Measurements from ENCODE around the gene NRAP. TPM values are rescaled to one million over a fixed set of nuclear protein-coding genes. Genes with fewer than 3 reads are reported as not detected.

NRAP gene
- total and polyA plus RNA-seq, 4 donors, result 0.05 to 0.13 (median 0.10) TPM

GRCh38 chr10:113572520-113573290 is 91.1 kb downstream of the NRAP start:
- H3K36me3 ChIP-seq (ENCODE audit: control insufficient read depth in 4 of 4, insufficient read depth in 3 of 4, low read depth in 1 of 4, low read length in 3 of 4), result peaks cover 6 to 59% (median 41%) of the 10 kb centered on the region in 4 donors
- TF ChIP-seq REST (IDR thresholded peaks at IDR 0.05) (no peak), FOXA2 (IDR thresholded peaks at IDR 0.05) (no peak), SP1 (IDR thresholded peaks at IDR 0.05) (no peak), RXRA (IDR thresholded peaks at IDR 0.05) (no peak), CTCF (IDR thresholded peaks at IDR 0.05; ENCODE audit: low read depth, low read length, missing input control) (no peak), EGR1 (IDR thresholded peaks at IDR 0.05; ENCODE audit: low read depth in 2 of 2) (no peak), HNF4A (conservative IDR thresholded peaks at IDR 0.05) (no peak), NR2F2 (IDR thresholded peaks at IDR 0.05) (no peak), FOXA1 (IDR thresholded peaks at IDR 0.05) (no peak), JUND (IDR thresholded peaks at IDR 0.05) (no peak), HNF4G (IDR thresholded peaks at IDR 0.05) (no peak), YY1 (IDR thresholded peaks at IDR 0.05) (no peak), RAD21 (IDR thresholded peaks at IDR 0.05) (no peak), GABPA (IDR thresholded peaks at IDR 0.05 in 1 of 2, conservative IDR thresholded peaks at IDR 0.05 in 1 of 2) (no peak), TAF1 (conservative IDR thresholded peaks at IDR 0.05) (no peak), MAX (IDR thresholded peaks at IDR 0.05) (no peak)
- TF ChIP-seq, protein P1, sequence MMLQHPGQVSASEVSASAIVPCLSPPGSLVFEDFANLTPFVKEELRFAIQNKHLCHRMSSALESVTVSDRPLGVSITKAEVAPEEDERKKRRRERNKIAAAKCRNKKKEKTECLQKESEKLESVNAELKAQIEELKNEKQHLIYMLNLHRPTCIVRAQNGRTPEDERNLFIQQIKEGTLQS (IDR thresholded peaks at IDR 0.05), result no peak
- TF ChIP-seq, protein P2, sequence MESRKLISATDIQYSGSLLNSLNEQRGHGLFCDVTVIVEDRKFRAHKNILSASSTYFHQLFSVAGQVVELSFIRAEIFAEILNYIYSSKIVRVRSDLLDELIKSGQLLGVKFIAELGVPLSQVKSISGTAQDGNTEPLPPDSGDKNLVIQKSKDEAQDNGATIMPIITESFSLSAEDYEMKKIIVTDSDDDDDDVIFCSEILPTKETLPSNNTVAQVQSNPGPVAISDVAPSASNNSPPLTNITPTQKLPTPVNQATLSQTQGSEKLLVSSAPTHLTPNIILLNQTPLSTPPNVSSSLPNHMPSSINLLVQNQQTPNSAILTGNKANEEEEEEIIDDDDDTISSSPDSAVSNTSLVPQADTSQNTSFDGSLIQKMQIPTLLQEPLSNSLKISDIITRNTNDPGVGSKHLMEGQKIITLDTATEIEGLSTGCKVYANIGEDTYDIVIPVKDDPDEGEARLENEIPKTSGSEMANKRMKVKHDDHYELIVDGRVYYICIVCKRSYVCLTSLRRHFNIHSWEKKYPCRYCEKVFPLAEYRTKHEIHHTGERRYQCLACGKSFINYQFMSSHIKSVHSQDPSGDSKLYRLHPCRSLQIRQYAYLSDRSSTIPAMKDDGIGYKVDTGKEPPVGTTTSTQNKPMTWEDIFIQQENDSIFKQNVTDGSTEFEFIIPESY (IDR thresholded peaks at IDR 0.05), result no peak
- WGBS, result 67% methylated on average over 11 of the region's 11 CpGs
- no peaks in the 10 kb centered on the region for H3K27me3 ChIP-seq (ENCODE audit: control insufficient read depth in 4 of 4, insufficient read depth in 4 of 4, low read length in 3 of 4)
- H3K4me3 ChIP-seq (ENCODE audit: low read depth in 1 of 3, low read length in 3 of 3), result no peak overlapping the region
- no peak overlapping the region for H3K27ac ChIP-seq (ENCODE audit: low read depth in 1 of 2, low read length in 2 of 2)
- no peaks in the 10 kb centered on the region for H3K9me3 ChIP-seq (ENCODE audit: control insufficient read depth in 4 of 4, low read length in 3 of 4)
- H3K9ac ChIP-seq (ENCODE audit: low read depth in 1 of 2, low read length in 2 of 2), result no peak overlapping the region
- no peak for DNase-seq (ENCODE audit: low spot score)
- peaks cover 0 to 22% (median 13%) of the 10 kb centered on the region in 4 donors for H3K4me1 ChIP-seq (ENCODE audit: control insufficient read depth in 4 of 4, insufficient read depth in 4 of 4, low read length in 3 of 4)

Data from liver (tissue), 9 donors.